Measurements from ENCODE around the gene ATXN1. TPM values are rescaled to one million over a fixed set of nuclear protein-coding genes. Genes with fewer than 3 reads are reported as not detected.

Gene ATXN1
- total RNA-seq, 2 donors from 2014 or later, result 41.0 to 115 TPM

- H3K9me3 Mint-ChIP-seq, result no peaks in the 10 kb centered on the region
- no peaks in the 10 kb centered on the region for H3K27me3 Mint-ChIP-seq
- no peak for ATAC-seq (replicated peaks)
- peaks cover 36% of the 10 kb centered on the region for H3K36me3 Mint-ChIP-seq (ENCODE audit: low read depth)
- peaks cover 55% of the 10 kb centered on the region for H3K4me1 Mint-ChIP-seq
- H3K27ac Mint-ChIP-seq, result peak overlapping the region; percentile 94
- H3K4me3 Mint-ChIP-seq, result peak overlapping the region; percentile 88
These were observed 60.4 kb downstream of the ATXN1 start for GRCh38 chr6:16700916-16701234.

- Mint-ChIP-seq H3K27ac (peak overlapping the region; percentile 94), H3K9me3 (no peaks in the 10 kb centered on the region), H3K27me3 (no peaks in the 10 kb centered on the region), H3K36me3 (ENCODE audit: low read depth) (peaks cover 34% of the 10 kb centered on the region), H3K4me1 (peaks cover 52% of the 10 kb centered on the region), H3K4me3 (peak overlapping the region; percentile 88)
- peak; percentile 15 for ATAC-seq (replicated peaks)
These were observed 60.9 kb downstream of the ATXN1 start for GRCh38 chr6:16700202-16700915.

- peak overlapping the region; percentile 88 for H3K4me3 Mint-ChIP-seq
- H3K4me1 Mint-ChIP-seq, result peaks cover 49% of the 10 kb centered on the region
- H3K36me3 Mint-ChIP-seq (ENCODE audit: low read depth), result peaks cover 34% of the 10 kb centered on the region
- ATAC-seq (replicated peaks), result peak; percentile 74
- H3K27ac Mint-ChIP-seq, result peak overlapping the region; percentile 94
- no peaks in the 10 kb centered on the region for H3K27me3 Mint-ChIP-seq
- no peaks in the 10 kb centered on the region for H3K9me3 Mint-ChIP-seq
These were observed 62.0 kb downstream of the ATXN1 start for GRCh38 chr6:16698997-16699868.

- Mint-ChIP-seq H3K9me3 (no peaks in the 10 kb centered on the region), H3K36me3 (ENCODE audit: low read depth) (peaks cover 34% of the 10 kb centered on the region), H3K27me3 (no peaks in the 10 kb centered on the region), H3K4me1 (peaks cover 46% of the 10 kb centered on the region), H3K27ac (peak overlapping the region; percentile 94), H3K4me3 (peak overlapping the region; percentile 88)
- ATAC-seq (replicated peaks), result no peak
These were observed 63.1 kb downstream of the ATXN1 start for GRCh38 chr6:16698162-16698533.

- ATAC-seq (replicated peaks), result no peak
These were observed 63.7 kb downstream of the ATXN1 start for GRCh38 chr6:16697437-16698161.

GRCh38 chr6:16696496-16696895 lies 64.8 kb downstream of the ATXN1 start:
- H3K27ac Mint-ChIP-seq, result no peak overlapping the region
- H3K27me3 Mint-ChIP-seq, result no peaks in the 10 kb centered on the region
- H3K9me3 Mint-ChIP-seq, result no peaks in the 10 kb centered on the region
- no peak for ATAC-seq (replicated peaks)
- peaks cover 53% of the 10 kb centered on the region for H3K4me1 Mint-ChIP-seq
- peaks cover 34% of the 10 kb centered on the region for H3K36me3 Mint-ChIP-seq (ENCODE audit: low read depth)
- peak overlapping the region; percentile 88 for H3K4me3 Mint-ChIP-seq

More at GRCh38 chr6:16697437-16698161, 63.7 kb downstream of the ATXN1 start:
- H3K4me1 Mint-ChIP-seq, result peaks cover 50% of the 10 kb centered on the region
- peak overlapping the region; percentile 94 for H3K27ac Mint-ChIP-seq
- no peaks in the 10 kb centered on the region for H3K9me3 Mint-ChIP-seq
- H3K4me3 Mint-ChIP-seq, result peak overlapping the region; percentile 88
- no peaks in the 10 kb centered on the region for H3K27me3 Mint-ChIP-seq
- H3K36me3 Mint-ChIP-seq (ENCODE audit: low read depth), result peaks cover 34% of the 10 kb centered on the region

GRCh38 chr6:16694781-16695578 lies 66.3 kb downstream of the ATXN1 start:
- H3K36me3 Mint-ChIP-seq (ENCODE audit: low read depth), result peaks cover 33% of the 10 kb centered on the region
- H3K4me3 Mint-ChIP-seq, result peak overlapping the region; percentile 60
- H3K27me3 Mint-ChIP-seq, result no peaks in the 10 kb centered on the region
- peak overlapping the region; percentile 89 for H3K27ac Mint-ChIP-seq
- H3K9me3 Mint-ChIP-seq, result no peaks in the 10 kb centered on the region
- peak; percentile 61 for ATAC-seq (replicated peaks)
- H3K4me1 Mint-ChIP-seq, result peaks cover 55% of the 10 kb centered on the region

GRCh38 chr6:16691324-16691723 lies 69.9 kb downstream of the ATXN1 start:
- Mint-ChIP-seq H3K4me3 (peak overlapping the region; percentile 57), H3K36me3 (ENCODE audit: low read depth) (peaks cover 31% of the 10 kb centered on the region), H3K9me3 (no peaks in the 10 kb centered on the region), H3K27me3 (no peaks in the 10 kb centered on the region), H3K4me1 (peaks cover 56% of the 10 kb centered on the region), H3K27ac (peak overlapping the region; percentile 89)
- ATAC-seq (replicated peaks), result no peak

- Mint-ChIP-seq H3K4me1 (peaks cover 56% of the 10 kb centered on the region), H3K9me3 (no peaks in the 10 kb centered on the region)
- peak; percentile 84 for ATAC-seq (replicated peaks)
These were observed 70.6 kb downstream of the ATXN1 start for GRCh38 chr6:16690608-16691142.

GRCh38 chr6:16689788-16690607 lies 71.3 kb downstream of the ATXN1 start:
- Mint-ChIP-seq H3K36me3 (ENCODE audit: low read depth) (peaks cover 31% of the 10 kb centered on the region), H3K4me1 (peaks cover 58% of the 10 kb centered on the region), H3K9me3 (no peaks in the 10 kb centered on the region), H3K27ac (peak overlapping the region; percentile 89), H3K4me3 (peak overlapping the region; percentile 57), H3K27me3 (no peaks in the 10 kb centered on the region)
- ATAC-seq (replicated peaks), result peak; percentile 43

More at GRCh38 chr6:16690608-16691142, 70.6 kb downstream of the ATXN1 start:
- Mint-ChIP-seq H3K4me3 (peak overlapping the region; percentile 57), H3K36me3 (ENCODE audit: low read depth) (peaks cover 31% of the 10 kb centered on the region), H3K27ac (peak overlapping the region; percentile 89), H3K27me3 (no peaks in the 10 kb centered on the region)

GRCh38 chr6:16688984-16689636 lies 72.2 kb downstream of the ATXN1 start:
- Mint-ChIP-seq H3K27ac (peak overlapping the region; percentile 89), H3K27me3 (no peaks in the 10 kb centered on the region), H3K4me1 (peaks cover 55% of the 10 kb centered on the region), H3K36me3 (ENCODE audit: low read depth) (peaks cover 25% of the 10 kb centered on the region), H3K9me3 (no peaks in the 10 kb centered on the region), H3K4me3 (peak overlapping the region; percentile 83)
- ATAC-seq (replicated peaks), result no peak

GRCh38 chr6:16688436-16688835 lies 72.8 kb downstream of the ATXN1 start:
- no peaks in the 10 kb centered on the region for H3K9me3 Mint-ChIP-seq
- H3K4me1 Mint-ChIP-seq, result peaks cover 61% of the 10 kb centered on the region
- H3K27me3 Mint-ChIP-seq, result no peaks in the 10 kb centered on the region
- H3K4me3 Mint-ChIP-seq, result peak overlapping the region; percentile 83
- peak overlapping the region; percentile 89 for H3K27ac Mint-ChIP-seq
- no peak for ATAC-seq (replicated peaks)
- peaks cover 32% of the 10 kb centered on the region for H3K36me3 Mint-ChIP-seq (ENCODE audit: low read depth)
